ENCODE measurements around the gene ADCY1.

Gene ADCY1

GRCh38 chr7:45655539-45655938, 81.4 kb downstream of the ADCY1 start:
- no peak for DNase-seq

GRCh38 chr7:45656431-45656830, 82.3 kb downstream of the ADCY1 start:
- DNase-seq: no peak

GRCh38 chr7:45657136-45657889, 83.1 kb downstream of the ADCY1 start:
- no peak for DNase-seq

- no peak for DNase-seq
These were observed 83.9 kb downstream of the ADCY1 start for GRCh38 chr7:45657890-45658715.

GRCh38 chr7:45658716-45659495, 84.7 kb downstream of the ADCY1 start:
- no peak for DNase-seq

GRCh38 chr7:45659496-45660139, 85.5 kb downstream of the ADCY1 start:
- DNase-seq: no peak

GRCh38 chr7:45660201-45660900, 86.2 kb downstream of the ADCY1 start:
- no peak for DNase-seq

GRCh38 chr7:45660901-45661211, 86.7 kb downstream of the ADCY1 start:
- no peak for DNase-seq

- DNase-seq: no peak
These were observed 87.3 kb downstream of the ADCY1 start for GRCh38 chr7:45661302-45661995.

GRCh38 chr7:45662018-45662417, 87.8 kb downstream of the ADCY1 start:
- DNase-seq: no peak

- DNase-seq: no peak
These were observed 88.5 kb downstream of the ADCY1 start for GRCh38 chr7:45662540-45663166.

GRCh38 chr7:45663167-45663921, 89.2 kb downstream of the ADCY1 start:
- DNase-seq: no peak

GRCh38 chr7:45663965-45664633, 89.9 kb downstream of the ADCY1 start:
- DNase-seq: no peak

- no peak for DNase-seq
These were observed 91.0 kb downstream of the ADCY1 start for GRCh38 chr7:45665172-45665571.

GRCh38 chr7:45670227-45670626, 96.1 kb downstream of the ADCY1 start:
- DNase-seq: no peak

- no peak for DNase-seq
These were observed 96.5 kb downstream of the ADCY1 start for GRCh38 chr7:45670717-45671116.

GRCh38 chr7:45677311-45677900, 103.2 kb downstream of the ADCY1 start:
- no peak for DNase-seq

GRCh38 chr7:45679516-45679915, 105.3 kb downstream of the ADCY1 start:
- no peak for DNase-seq

- no peak for DNase-seq
These were observed 106.6 kb downstream of the ADCY1 start for GRCh38 chr7:45680776-45681175.
